HL-60 (cell line): Measurements from ENCODE around the gene FAM43B.

Experiments used
- DNase-seq, 2 experiments: peaks; one replicate each; pipeline ENCODE4 v3.0.0-alpha.2; 2010 to 2020; ENCODE audit warnings: low read depth in 1 of 2, low spot score in 1 of 2
- H3K27ac ChIP-seq: fragments of 250-450 bp; sonication (Bioruptor Pico); replicated peaks from 2 replicates; pipeline ENCODE4 v1.5.1; 2020; ENCODE audit warnings: mild to moderate bottlenecking, moderate library complexity
- H3K27me3 ChIP-seq: fragments of 250-450 bp; sonication (Bioruptor Pico); 2 replicates; pipeline ENCODE4 v1.5.1; 2021; ENCODE audit warnings: mild to moderate bottlenecking, moderate library complexity; ENCODE audit not compliant: insufficient read depth, poor library complexity, severe bottlenecking
- H3K4me3 ChIP-seq: replicated peaks from 2 replicates; pipeline ENCODE4 v1.5.1; 2011; ENCODE audit warnings: mild to moderate bottlenecking, control low read depth, low read length; ENCODE audit not compliant: insufficient read depth
- GABPA ChIP-seq: IDR thresholded peaks from 2 replicates; pipeline ENCODE4 v1.6.1; 2012; ENCODE audit warnings: low read depth
- POLR2AphosphoS5 ChIP-seq: IDR thresholded peaks from 2 replicates; pipeline ENCODE4 v1.6.1; 2012; ENCODE audit warnings: low read depth
- SPI1 ChIP-seq: IDR thresholded peaks from 2 replicates; pipeline ENCODE4 v1.6.1; 2012; ENCODE audit warnings: low read depth, mild to moderate bottlenecking, borderline replicate concordance
- TF ChIP-seq, protein P1 (sequence below): IDR thresholded peaks from one replicate; pipeline ENCODE4 v1.5.1; 2011; ENCODE audit warnings: low read length, control low read depth, inconsistent platforms; ENCODE audit not compliant: insufficient read depth
- TF ChIP-seq, protein P2 (sequence below): IDR thresholded peaks from 2 replicates; pipeline ENCODE4 v1.6.1; 2012; ENCODE audit warnings: low read depth; ENCODE audit not compliant: insufficient replicate concordance

FAM43B gene

DNA sequence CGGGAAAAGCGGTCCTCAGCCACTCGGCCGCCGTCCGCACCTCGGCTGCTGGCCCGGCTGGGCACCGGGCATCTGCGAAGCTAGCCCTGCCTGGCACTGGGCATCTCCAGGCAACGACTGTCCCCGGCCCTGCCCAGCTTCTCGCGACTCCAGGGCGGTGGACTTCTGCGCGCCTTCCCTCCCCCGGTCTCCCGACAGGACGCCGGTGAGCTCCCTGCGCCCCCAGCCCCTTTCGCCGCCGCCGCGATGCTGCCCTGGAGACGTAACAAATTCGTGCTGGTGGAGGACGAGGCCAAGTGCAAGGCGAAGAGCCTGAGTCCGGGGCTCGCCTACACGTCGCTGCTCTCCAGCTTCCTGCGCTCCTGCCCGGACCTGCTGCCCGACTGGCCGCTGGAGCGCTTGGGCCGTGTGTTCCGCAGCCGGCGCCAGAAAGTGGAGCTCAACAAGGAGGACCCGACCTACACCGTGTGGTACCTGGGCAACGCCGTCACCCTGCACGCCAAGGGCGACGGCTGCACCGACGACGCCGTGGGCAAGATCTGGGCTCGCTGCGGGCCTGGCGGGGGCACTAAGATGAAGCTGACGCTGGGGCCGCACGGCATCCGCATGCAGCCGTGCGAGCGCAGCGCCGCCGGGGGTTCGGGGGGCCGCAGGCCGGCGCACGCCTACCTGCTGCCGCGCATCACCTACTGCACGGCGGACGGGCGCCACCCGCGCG lies 514 bp downstream of the FAM43B start:
- H3K27me3 ChIP-seq = peaks cover 54% of the 10 kb centered on the region
- no peak overlapping the region for H3K27ac ChIP-seq
- TF ChIP-seq, protein P1, sequence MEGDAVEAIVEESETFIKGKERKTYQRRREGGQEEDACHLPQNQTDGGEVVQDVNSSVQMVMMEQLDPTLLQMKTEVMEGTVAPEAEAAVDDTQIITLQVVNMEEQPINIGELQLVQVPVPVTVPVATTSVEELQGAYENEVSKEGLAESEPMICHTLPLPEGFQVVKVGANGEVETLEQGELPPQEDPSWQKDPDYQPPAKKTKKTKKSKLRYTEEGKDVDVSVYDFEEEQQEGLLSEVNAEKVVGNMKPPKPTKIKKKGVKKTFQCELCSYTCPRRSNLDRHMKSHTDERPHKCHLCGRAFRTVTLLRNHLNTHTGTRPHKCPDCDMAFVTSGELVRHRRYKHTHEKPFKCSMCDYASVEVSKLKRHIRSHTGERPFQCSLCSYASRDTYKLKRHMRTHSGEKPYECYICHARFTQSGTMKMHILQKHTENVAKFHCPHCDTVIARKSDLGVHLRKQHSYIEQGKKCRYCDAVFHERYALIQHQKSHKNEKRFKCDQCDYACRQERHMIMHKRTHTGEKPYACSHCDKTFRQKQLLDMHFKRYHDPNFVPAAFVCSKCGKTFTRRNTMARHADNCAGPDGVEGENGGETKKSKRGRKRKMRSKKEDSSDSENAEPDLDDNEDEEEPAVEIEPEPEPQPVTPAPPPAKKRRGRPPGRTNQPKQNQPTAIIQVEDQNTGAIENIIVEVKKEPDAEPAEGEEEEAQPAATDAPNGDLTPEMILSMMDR = no peak
- TF ChIP-seq, protein P2, sequence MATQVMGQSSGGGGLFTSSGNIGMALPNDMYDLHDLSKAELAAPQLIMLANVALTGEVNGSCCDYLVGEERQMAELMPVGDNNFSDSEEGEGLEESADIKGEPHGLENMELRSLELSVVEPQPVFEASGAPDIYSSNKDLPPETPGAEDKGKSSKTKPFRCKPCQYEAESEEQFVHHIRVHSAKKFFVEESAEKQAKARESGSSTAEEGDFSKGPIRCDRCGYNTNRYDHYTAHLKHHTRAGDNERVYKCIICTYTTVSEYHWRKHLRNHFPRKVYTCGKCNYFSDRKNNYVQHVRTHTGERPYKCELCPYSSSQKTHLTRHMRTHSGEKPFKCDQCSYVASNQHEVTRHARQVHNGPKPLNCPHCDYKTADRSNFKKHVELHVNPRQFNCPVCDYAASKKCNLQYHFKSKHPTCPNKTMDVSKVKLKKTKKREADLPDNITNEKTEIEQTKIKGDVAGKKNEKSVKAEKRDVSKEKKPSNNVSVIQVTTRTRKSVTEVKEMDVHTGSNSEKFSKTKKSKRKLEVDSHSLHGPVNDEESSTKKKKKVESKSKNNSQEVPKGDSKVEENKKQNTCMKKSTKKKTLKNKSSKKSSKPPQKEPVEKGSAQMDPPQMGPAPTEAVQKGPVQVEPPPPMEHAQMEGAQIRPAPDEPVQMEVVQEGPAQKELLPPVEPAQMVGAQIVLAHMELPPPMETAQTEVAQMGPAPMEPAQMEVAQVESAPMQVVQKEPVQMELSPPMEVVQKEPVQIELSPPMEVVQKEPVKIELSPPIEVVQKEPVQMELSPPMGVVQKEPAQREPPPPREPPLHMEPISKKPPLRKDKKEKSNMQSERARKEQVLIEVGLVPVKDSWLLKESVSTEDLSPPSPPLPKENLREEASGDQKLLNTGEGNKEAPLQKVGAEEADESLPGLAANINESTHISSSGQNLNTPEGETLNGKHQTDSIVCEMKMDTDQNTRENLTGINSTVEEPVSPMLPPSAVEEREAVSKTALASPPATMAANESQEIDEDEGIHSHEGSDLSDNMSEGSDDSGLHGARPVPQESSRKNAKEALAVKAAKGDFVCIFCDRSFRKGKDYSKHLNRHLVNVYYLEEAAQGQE = no peak
- TF ChIP-seq POLR2AphosphoS5 = no peak
- TF ChIP-seq GABPA = no peak
- TF ChIP-seq SPI1 = no peak
- H3K4me3 ChIP-seq = no peak overlapping the region
- no peak for DNase-seq

GRCh38 chr1:20555025-20555757 lies 2.8 kb downstream of the FAM43B start:
- no peak for DNase-seq
- Histone ChIP-seq H3K4me3 (no peak overlapping the region), H3K27me3 (peaks cover 51% of the 10 kb centered on the region), H3K27ac (no peak overlapping the region)
- TF ChIP-seq, protein P1 = no peak
- TF ChIP-seq, protein P2 = no peak
- no peak for TF ChIP-seq POLR2AphosphoS5
- no peak for TF ChIP-seq GABPA
- TF ChIP-seq SPI1 = no peak

GRCh38 chr1:20555758-20556120 lies 3.4 kb downstream of the FAM43B start:
- peaks cover 51% of the 10 kb centered on the region for H3K27me3 ChIP-seq
- H3K4me3 ChIP-seq = no peak overlapping the region
- H3K27ac ChIP-seq = no peak overlapping the region
- TF ChIP-seq, protein P1 = no peak
- TF ChIP-seq GABPA (no peak), POLR2AphosphoS5 (no peak), SPI1 (peak; percentile 87)
- TF ChIP-seq, protein P2 = no peak
- no peak for DNase-seq
